Fibroblast of lung (primary cell): Measurements from ENCODE around the gene SDK1. TPM values are rescaled to one million over a fixed set of nuclear protein-coding genes. Genes with fewer than 3 reads are reported as not detected.
"Not testable (repeated sequence)": the region's sequence is repeated elsewhere in the genome, so short reads cannot be mapped to it uniquely, and the experiment has no call there.

Experiments
- DNase-seq, 2 donors: peaks; one replicate each; pipeline versions ENCODE4 v3.0.0 to v3.0.0-alpha.2; 2010; ENCODE audit warnings: low read depth in 2 of 2
- H2AFZ ChIP-seq: 2 replicates; pipeline ENCODE4 v1.5.1; 2012; ENCODE audit warnings: low read length, control low read depth, inconsistent platforms
- H3K27ac ChIP-seq: 2 replicates; pipeline ENCODE4 v1.5.1; 2011; ENCODE audit warnings: low read length, control low read depth; ENCODE audit not compliant: insufficient read depth
- H3K27me3 ChIP-seq: 2 replicates; pipeline ENCODE4 v1.5.1; 2011; ENCODE audit warnings: mild to moderate bottlenecking, low read length; ENCODE audit not compliant: control insufficient read depth, insufficient read depth
- H3K36me3 ChIP-seq: 2 replicates; pipeline ENCODE4 v1.5.1; 2011; ENCODE audit warnings: low read length; ENCODE audit not compliant: control insufficient read depth, insufficient read depth
- H3K4me1 ChIP-seq: 2 replicates; pipeline ENCODE4 v1.5.1; 2011; ENCODE audit warnings: low read length; ENCODE audit not compliant: control insufficient read depth, insufficient read depth; ENCODE audit errors: extremely low read depth
- H3K4me2 ChIP-seq: 2 replicates; pipeline ENCODE4 v1.5.1; 2011; ENCODE audit warnings: low read length, control low read depth; ENCODE audit not compliant: insufficient read depth; ENCODE audit errors: extremely low read depth
- H3K4me3 ChIP-seq, 4 experiments: fragments of 200-600 bp in 1 of 4; sonication (generic) in 1 of 4; replicated peaks in 1 of 4; 2 replicates each; pipeline ENCODE4 v1.5.1; 2011 to 2016; ENCODE audit warnings: low read length in 4 of 4, low read depth in 3 of 4, mild to moderate bottlenecking in 3 of 4, control low read depth in 2 of 4, inconsistent platforms in 1 of 4, mixed read lengths in 1 of 4; ENCODE audit not compliant: insufficient read depth in 1 of 4; ENCODE audit errors: control extremely low read depth in 1 of 4
- H3K79me2 ChIP-seq: 2 replicates; pipeline ENCODE4 v1.5.1; 2012; ENCODE audit warnings: mild to moderate bottlenecking, low read length, inconsistent platforms; ENCODE audit not compliant: control insufficient read depth, insufficient read depth
- H3K9ac ChIP-seq: 2 replicates; pipeline ENCODE4 v1.5.1; 2011; ENCODE audit warnings: mild to moderate bottlenecking, low read length, control low read depth; ENCODE audit not compliant: insufficient read depth
- H3K9me3 ChIP-seq: 2 replicates; pipeline ENCODE4 v1.5.1; 2012; ENCODE audit warnings: low read depth, low read length; ENCODE audit not compliant: control insufficient read depth, insufficient read depth
- H4K20me1 ChIP-seq: 2 replicates; pipeline ENCODE4 v1.5.1; 2011; ENCODE audit warnings: low read length; ENCODE audit not compliant: control insufficient read depth, insufficient read depth; ENCODE audit errors: extremely low read depth
- EZH2 ChIP-seq: IDR thresholded peaks from 2 replicates; pipeline ENCODE4 v1.5.1; 2012; ENCODE audit warnings: low read length, control low read depth, mild to moderate bottlenecking; ENCODE audit errors: missing control alignments
- polyA plus RNA-seq, 2 donors: library from polyadenylated mRNA; depleted of rRNA in 1 of 2; stranded (reverse) in 1 of 2; unstranded in 1 of 2; fragments of >200 nt; gene quantifications; 2 replicates each; pipeline ENCODE4 v1.2.1, GENCODE V29; 2011 to 2012; ENCODE audit warnings: missing spikeins in 1 of 2
- total RNA-seq: library from RNA; depleted of rRNA; stranded (reverse); fragments of >200 nt; gene quantifications from 2 replicates; pipeline ENCODE4 v1.2.1, GENCODE V29; 2014
- TF ChIP-seq, protein P1 (sequence below), 2 donors: IDR thresholded peaks in 1 of 2; conservative IDR thresholded peaks in 1 of 2; 1 replicate in 1 of 2; 2 replicates in 1 of 2; pipeline ENCODE4 v1.5.1; 2011 to 2012; ENCODE audit warnings: low read length in 2 of 2, control low read depth in 1 of 2, inconsistent platforms in 1 of 2, low read depth in 1 of 2, mild to moderate bottlenecking in 1 of 2

SDK1 gene
- total and polyA plus RNA-seq, 2 donors (not counting 1 experiment from before 2014, with no cell fraction given): 1.0 to 8.6 TPM

DNA sequence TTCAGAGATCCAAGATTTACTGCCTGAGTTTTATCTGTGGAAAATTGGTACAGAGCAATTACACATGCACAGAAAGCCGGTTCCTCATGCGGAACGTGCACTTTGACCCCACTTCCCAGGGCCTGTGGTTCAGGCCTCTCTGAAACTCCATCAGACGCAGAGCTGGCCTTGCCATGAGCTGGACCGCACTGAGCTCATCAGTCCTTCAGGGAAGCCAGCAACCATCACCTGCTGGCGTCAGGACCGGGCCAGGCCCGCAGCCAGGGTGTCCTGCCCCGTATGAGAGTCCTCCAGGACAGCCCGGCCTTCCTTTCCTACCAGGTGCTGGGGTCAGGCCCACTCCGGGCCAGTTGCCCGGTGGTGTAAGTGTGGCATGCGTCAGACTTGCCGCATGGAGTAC, 934.5 kb downstream of the SDK1 start:
- Histone ChIP-seq H3K4me1 (no peaks in the 10 kb centered on the region), H3K9me3 (no peaks in the 10 kb centered on the region), H3K4me3 (no peak overlapping the region), H3K9ac (no peak overlapping the region), H3K27ac (no peak overlapping the region), H3K4me2 (no peak overlapping the region), H2AFZ (no peak overlapping the region), H3K79me2 (no peaks in the 10 kb centered on the region), H4K20me1 (no peaks in the 10 kb centered on the region), H3K27me3 (no peaks in the 10 kb centered on the region), H3K36me3 (no peaks in the 10 kb centered on the region)
- no peak for TF ChIP-seq EZH2
- TF ChIP-seq, protein P1, sequence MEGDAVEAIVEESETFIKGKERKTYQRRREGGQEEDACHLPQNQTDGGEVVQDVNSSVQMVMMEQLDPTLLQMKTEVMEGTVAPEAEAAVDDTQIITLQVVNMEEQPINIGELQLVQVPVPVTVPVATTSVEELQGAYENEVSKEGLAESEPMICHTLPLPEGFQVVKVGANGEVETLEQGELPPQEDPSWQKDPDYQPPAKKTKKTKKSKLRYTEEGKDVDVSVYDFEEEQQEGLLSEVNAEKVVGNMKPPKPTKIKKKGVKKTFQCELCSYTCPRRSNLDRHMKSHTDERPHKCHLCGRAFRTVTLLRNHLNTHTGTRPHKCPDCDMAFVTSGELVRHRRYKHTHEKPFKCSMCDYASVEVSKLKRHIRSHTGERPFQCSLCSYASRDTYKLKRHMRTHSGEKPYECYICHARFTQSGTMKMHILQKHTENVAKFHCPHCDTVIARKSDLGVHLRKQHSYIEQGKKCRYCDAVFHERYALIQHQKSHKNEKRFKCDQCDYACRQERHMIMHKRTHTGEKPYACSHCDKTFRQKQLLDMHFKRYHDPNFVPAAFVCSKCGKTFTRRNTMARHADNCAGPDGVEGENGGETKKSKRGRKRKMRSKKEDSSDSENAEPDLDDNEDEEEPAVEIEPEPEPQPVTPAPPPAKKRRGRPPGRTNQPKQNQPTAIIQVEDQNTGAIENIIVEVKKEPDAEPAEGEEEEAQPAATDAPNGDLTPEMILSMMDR (conservative IDR thresholded peaks at IDR 0.05 in 1 of 2, IDR thresholded peaks at IDR 0.05 in 1 of 2; ENCODE audit: low read depth in 1 of 2, low read length in 2 of 2): no peak
- DNase-seq: no peak

DNA sequence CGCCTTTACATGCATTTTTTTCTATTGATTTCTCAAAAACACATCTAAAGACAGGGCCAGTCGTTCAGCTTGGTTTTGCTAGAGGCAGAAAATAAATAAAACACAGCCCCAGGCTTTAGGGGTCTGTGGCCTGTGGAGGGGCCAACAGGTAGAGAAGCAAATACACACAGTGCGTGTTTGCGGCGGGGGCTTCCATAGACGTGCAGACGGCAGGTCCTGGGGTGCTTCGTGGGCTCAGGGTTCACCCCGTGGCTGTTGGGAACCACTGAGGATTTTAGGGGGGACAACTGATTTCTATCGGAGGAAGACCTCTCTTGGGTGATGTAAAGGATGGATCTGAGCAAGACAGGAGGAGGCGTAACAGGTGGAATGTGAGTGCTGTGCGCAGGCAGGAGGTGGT, 935.3 kb downstream of the SDK1 start:
- Histone ChIP-seq H3K9me3 (no peaks in the 10 kb centered on the region), H3K4me3 (no peak overlapping the region)

DNA sequence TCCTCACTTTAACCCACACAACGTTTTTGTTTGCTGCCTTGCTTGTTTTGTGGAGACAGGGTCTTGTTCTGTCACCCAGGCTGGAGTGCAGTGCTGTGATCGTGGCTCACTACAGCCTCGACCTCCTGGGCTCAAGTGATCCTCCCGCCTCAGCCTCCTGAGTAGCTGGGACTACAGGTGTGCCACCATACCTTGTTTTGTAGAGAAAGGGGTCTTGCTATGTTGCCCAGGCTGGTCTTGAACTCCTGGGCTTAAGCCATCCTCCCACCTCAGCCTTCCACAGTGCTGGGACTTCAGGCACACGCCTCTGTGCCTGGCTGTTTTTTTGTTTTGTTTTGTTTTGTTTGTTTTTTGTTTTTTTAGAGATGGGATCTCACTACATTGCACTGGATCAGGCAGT, 935.8 kb downstream of the SDK1 start:
- H2AFZ ChIP-seq, H3K36me3 ChIP-seq, H3K9ac ChIP-seq, H3K9me3 ChIP-seq, DNase-seq, H3K4me3 ChIP-seq, H4K20me1 ChIP-seq, H3K27ac ChIP-seq, H3K4me2 ChIP-seq, H3K79me2 ChIP-seq, H3K27me3 ChIP-seq, H3K4me1 ChIP-seq: not testable (repeated sequence)

More for the DNA sequence above, 935.3 kb downstream of the SDK1 start:
- Histone ChIP-seq H3K4me1 (no peaks in the 10 kb centered on the region), H3K4me2 (no peak overlapping the region), H4K20me1 (no peaks in the 10 kb centered on the region), H2AFZ (no peak overlapping the region), H3K27me3 (no peaks in the 10 kb centered on the region), H3K79me2 (no peaks in the 10 kb centered on the region), H3K36me3 (no peaks in the 10 kb centered on the region), H3K27ac (no peak overlapping the region), H3K9ac (no peak overlapping the region)
- no peak for TF ChIP-seq EZH2
- TF ChIP-seq, protein P1 (conservative IDR thresholded peaks at IDR 0.05 in 1 of 2, IDR thresholded peaks at IDR 0.05 in 1 of 2; ENCODE audit: low read depth in 1 of 2, low read length in 2 of 2): no peak
- no peak for DNase-seq
